Heart right ventricle (tissue), 16 donors: ENCODE data around the gene HIF1AN. TPM values are rescaled to one million over a fixed set of nuclear protein-coding genes. Genes with fewer than 3 reads are reported as not detected.

Experiments
- ATAC-seq, 8 donors: fragments of 200-7000 bp; cut with Tn5 transposase; one replicate each; pipeline ENCODE4 v1.9.1; 2020; ENCODE audit warnings: mild to moderate bottlenecking in 8 of 8, moderate library complexity in 8 of 8, moderate number of reproducible peaks in 1 of 8
- DNase-seq, 2 donors: peaks; one replicate each; pipeline ENCODE4 v3.0.0-alpha.2; 2020
- H3K27ac ChIP-seq, 10 donors: fragments of 200-600 bp; sonication (generic) in 2 of 10; one replicate each; pipeline versions ENCODE4 v1.5.0 to v1.8.0; 2020 to 2022; ENCODE audit warnings: mild to moderate bottlenecking in 3 of 10
- H3K27me3 ChIP-seq, 7 donors: fragments of 200-600 bp; one replicate each; pipeline ENCODE4 v1.8.0; 2021 to 2022; ENCODE audit warnings: mild to moderate bottlenecking in 2 of 7
- H3K36me3 ChIP-seq, 9 donors: fragments of 200-600 bp; sonication (generic) in 1 of 9; one replicate each; pipeline versions ENCODE4 v1.5.0 to v1.8.0; 2020 to 2022; ENCODE audit warnings: mild to moderate bottlenecking in 2 of 9
- H3K4me1 ChIP-seq, 9 donors: fragments of 200-600 bp; sonication (generic) in 1 of 9; one replicate each; pipeline versions ENCODE4 v1.5.0 to v1.8.0; 2020 to 2022; ENCODE audit warnings: mild to moderate bottlenecking in 4 of 9
- H3K4me3 ChIP-seq, 10 donors: fragments of 200-600 bp; sonication (generic) in 2 of 10; one replicate each; pipeline versions ENCODE4 v1.5.0 to v1.8.0; 2020 to 2022; ENCODE audit warnings: mild to moderate bottlenecking in 7 of 10, moderate library complexity in 2 of 10
- H3K9me3 ChIP-seq, 11 donors: fragments of 200-600 bp in 10 of 11; sonication (generic) in 2 of 11; one replicate each; pipeline versions ENCODE4 v1.5.0 to v1.8.0; 2013 to 2022; ENCODE audit warnings: mild to moderate bottlenecking in 2 of 11, control low read depth in 1 of 11, moderate library complexity in 1 of 11
- WGBS, 2 donors: extraction: QIAGEN DNeasy Blood & Tissue Kit; methylation state at CpG; one replicate each; pipeline ENCODE4 v1.1.7; 2013; ENCODE audit warnings: inconsistent platforms in 1 of 2; 5-methylcytosine and 5-hydroxymethylcytosine counted together
- intact Hi-C, 10 donors: fragments of 100-400 bp; cut with DNase I; formaldehyde crosslinking; loops; one replicate each; pipeline versions ENCODE4 v1.11.1 to v1.14.2; 2022
- polyA plus RNA-seq, 2 donors: library from polyadenylated mRNA; stranded (reverse); fragments of 200-250 nt; gene quantifications; one replicate each; pipeline ENCODE4 v1.2.3, GENCODE V29; 2013
- total RNA-seq, 10 donors: library from RNA; stranded (reverse); fragmentation: NEBNext Ultra II Directional in 3 of 10; extraction: Animal tissue kit (Norgen Biotek cat#: 25700) in 3 of 10; gene quantifications; one replicate each; pipeline versions ENCODE4 v1.2.1 to v1.2.4, GENCODE V29; 2021 to 2023
- TF ChIP-seq, protein P1 (sequence below), 9 donors: fragments of 200-600 bp; sonication (generic) in 2 of 9; IDR thresholded peaks; one replicate each; pipeline versions ENCODE4 v1.5.0 to v1.8.0; 2021 to 2022; ENCODE audit warnings: antibody characterized with exemption in 9 of 9, mild to moderate bottlenecking in 5 of 9, moderate library complexity in 1 of 9
- donor health status: Arrhythmogenic right ventricular cardiomyopathy.
- donor health status: ischemic (EF 13 %, LVEDD 7.1; RV severe dilation, severe dysfunction).
- donor health status: healthy with polysubstance abuse.
- donor health status: DM: no; HTN: yes; CAD: no.
- donor health status: DM: no; HTN: no; CAD: no.
- donor health status: ischemic (EF 25% LVEDD 6.9; RV normal size, moderate dysfunction).
- donor health status: ischemic (EF 25% LVEDD 5.7; RV mildly dilated, moderate dysfunction).
- donor health status: healthy.
- donor health status: DM: yes; HTN: yes; CAD: no.
- donor health status: Ischemic cardiomyopathy.
- donor health status: ischemic (EF 35%, LVEDD 5.7; RV mildly dilated, moderate dysfunction).
- donor health status: nonischemic (EF 11% LVEDD 7.7; RV severe dilation, severe dysfunction).
- donor health status: DM: yes; HTN: yes; CAD: no.
- donor health status: PGD.
- donor health status: ischemic (EF 29% LVEDD 5.4; RV normal size, mild dysfunction).
- donor health status: nonischemic (EF 23%, LVEDD 6.1; RV moderate dilation, normal function).

Gene HIF1AN
- total and polyA plus RNA-seq, 12 donors: 7.1 to 66.8 (median 48.4) TPM

DNA sequence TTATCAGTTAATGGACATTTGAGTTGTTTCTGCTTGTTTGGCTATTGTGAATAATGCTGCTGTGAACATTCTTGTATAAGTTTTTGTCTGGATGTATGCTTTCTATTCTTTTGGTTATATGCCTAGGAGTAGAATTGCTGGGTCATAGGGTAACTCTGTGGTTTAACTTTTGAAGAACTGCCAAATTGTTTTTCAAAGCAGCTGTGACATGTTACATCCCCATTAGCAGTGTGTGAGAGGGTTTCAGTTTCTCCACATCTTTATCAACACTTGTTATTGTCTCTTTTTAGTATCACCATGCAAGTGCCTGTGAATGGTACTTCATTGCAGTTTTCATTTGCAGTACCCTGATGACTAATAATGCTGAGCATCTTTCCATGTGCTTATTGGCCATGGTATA, 4.0 kb upstream of the HIF1AN start:
- Histone ChIP-seq H3K4me1 (peaks cover 6 to 43% (median 40%) of the 10 kb centered on the region in 9 donors), H3K9me3 (no peaks in the 10 kb centered on the region), H3K4me3 (no peak overlapping the region), H3K27me3 (no peaks in the 10 kb centered on the region), H3K36me3 (peaks cover 0 to 16% (median 3%) of the 10 kb centered on the region in 9 donors), H3K27ac (no peak overlapping the region)
- DNase-seq (no peak), ATAC-seq (no peak)
- TF ChIP-seq, protein P1, sequence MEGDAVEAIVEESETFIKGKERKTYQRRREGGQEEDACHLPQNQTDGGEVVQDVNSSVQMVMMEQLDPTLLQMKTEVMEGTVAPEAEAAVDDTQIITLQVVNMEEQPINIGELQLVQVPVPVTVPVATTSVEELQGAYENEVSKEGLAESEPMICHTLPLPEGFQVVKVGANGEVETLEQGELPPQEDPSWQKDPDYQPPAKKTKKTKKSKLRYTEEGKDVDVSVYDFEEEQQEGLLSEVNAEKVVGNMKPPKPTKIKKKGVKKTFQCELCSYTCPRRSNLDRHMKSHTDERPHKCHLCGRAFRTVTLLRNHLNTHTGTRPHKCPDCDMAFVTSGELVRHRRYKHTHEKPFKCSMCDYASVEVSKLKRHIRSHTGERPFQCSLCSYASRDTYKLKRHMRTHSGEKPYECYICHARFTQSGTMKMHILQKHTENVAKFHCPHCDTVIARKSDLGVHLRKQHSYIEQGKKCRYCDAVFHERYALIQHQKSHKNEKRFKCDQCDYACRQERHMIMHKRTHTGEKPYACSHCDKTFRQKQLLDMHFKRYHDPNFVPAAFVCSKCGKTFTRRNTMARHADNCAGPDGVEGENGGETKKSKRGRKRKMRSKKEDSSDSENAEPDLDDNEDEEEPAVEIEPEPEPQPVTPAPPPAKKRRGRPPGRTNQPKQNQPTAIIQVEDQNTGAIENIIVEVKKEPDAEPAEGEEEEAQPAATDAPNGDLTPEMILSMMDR (IDR thresholded peaks at IDR 0.05): no peak
- intact Hi-C loops: no loop called here

GRCh38 chr10:100534726-100535125, 1.0 kb upstream of the HIF1AN start:
- ATAC-seq (no peak), DNase-seq (no peak)
- intact Hi-C loops: no loop called here
- Histone ChIP-seq H3K36me3 (peaks cover 0 to 26% (median 6%) of the 10 kb centered on the region in 9 donors), H3K27me3 (no peaks in the 10 kb centered on the region), H3K27ac (peak overlapping the region in 2 of 10 donors; percentile 67 to 87), H3K4me3 (no peak overlapping the region), H3K9me3 (no peaks in the 10 kb centered on the region), H3K4me1 (peaks cover 0 to 38% (median 31%) of the 10 kb centered on the region in 9 donors)
- WGBS, 2 donors: 82 to 85% methylated on average over 2 of the region's 2 CpGs
- TF ChIP-seq, protein P1 (IDR thresholded peaks at IDR 0.05): no peak

- no peaks in the 10 kb centered on the region for H3K27me3 ChIP-seq
- no peaks in the 10 kb centered on the region for H3K9me3 ChIP-seq
- intact Hi-C loops: no loop called here
- peaks cover 0 to 32% (median 10%) of the 10 kb centered on the region in 9 donors for H3K36me3 ChIP-seq
- DNase-seq (no peak), ATAC-seq (peak in 1 of 8 donors; percentile 10)
- peaks cover 0 to 33% (median 26%) of the 10 kb centered on the region in 9 donors for H3K4me1 ChIP-seq
- peak overlapping the region in 9 of 10 donors; percentile 64 to 87 (median 76) for H3K27ac ChIP-seq
- 49 to 50% methylated on average over 4 of the region's 4 CpGs for WGBS, 2 donors
- peak overlapping the region in 9 of 10 donors; percentile 51 to 82 (median 74) for H3K4me3 ChIP-seq
- TF ChIP-seq, protein P1 (IDR thresholded peaks at IDR 0.05): no peak
Observed at GRCh38 chr10:100535338-100535714, 417 bp upstream of the HIF1AN start.

DNA sequence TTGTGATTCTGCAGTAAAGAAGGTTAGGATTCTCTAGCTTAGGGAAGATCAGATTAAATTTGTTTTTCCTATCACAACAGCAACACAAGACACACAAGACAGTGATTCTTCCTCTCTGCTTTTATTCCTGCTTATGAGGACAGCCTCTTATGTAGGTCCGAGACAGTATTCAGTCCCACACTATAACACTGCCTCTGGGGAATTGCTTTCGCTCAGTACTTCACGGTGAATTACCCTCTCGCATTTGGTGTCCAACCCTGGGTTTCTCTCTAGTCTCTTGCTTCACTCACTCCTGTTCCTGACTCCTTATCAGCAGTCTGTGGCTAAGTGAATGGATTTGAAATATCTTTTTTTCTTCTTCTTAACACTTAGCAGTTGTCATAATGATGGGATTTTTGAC, 1.7 kb downstream of the HIF1AN start:
- Histone ChIP-seq H3K27ac (no peak overlapping the region), H3K27me3 (no peaks in the 10 kb centered on the region), H3K4me3 (no peak overlapping the region), H3K4me1 (peaks cover 0 to 32% (median 26%) of the 10 kb centered on the region in 9 donors), H3K36me3 (peaks cover 0 to 54% (median 29%) of the 10 kb centered on the region in 9 donors), H3K9me3 (no peaks in the 10 kb centered on the region)
- ATAC-seq: no peak
- DNase-seq: no peak
- WGBS, 2 donors: 78 to 85% methylated on average over 4 of the region's 4 CpGs
- TF ChIP-seq, protein P1 (IDR thresholded peaks at IDR 0.05): no peak
- intact Hi-C loops: no loop called here
